ENCODE results near the gene KIAA0586. TPM values are rescaled to one million over a fixed set of nuclear protein-coding genes. Genes with fewer than 3 reads are reported as not detected.

The KIAA0586 gene
- total and polyA plus RNA-seq, 5 donors from 2014 or later, result 16.8 to 34.3 (median 28.0) TPM

DNA sequence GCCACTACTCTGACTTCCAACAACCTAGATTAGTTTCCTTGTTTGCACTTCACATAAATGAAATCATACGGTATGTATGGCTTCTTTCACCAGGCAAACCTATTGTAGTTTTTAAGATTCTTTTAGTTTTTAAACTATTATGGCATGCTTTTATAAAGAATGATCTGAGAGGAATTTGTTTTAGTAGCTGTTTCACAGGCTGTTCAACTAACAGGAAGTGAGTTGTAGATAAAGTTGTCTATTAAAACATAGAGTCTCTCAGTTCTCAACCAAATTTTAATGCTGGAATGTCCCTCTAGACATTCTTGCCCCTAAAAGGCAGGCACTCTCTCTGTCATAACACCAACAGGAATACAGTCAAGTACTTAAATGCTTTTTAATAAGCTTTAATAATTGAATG lies 107.5 kb downstream of the KIAA0586 start:
- no peaks in the 10 kb centered on the region for H3K9me3 ChIP-seq (ENCODE audit: control insufficient read depth in 2 of 2, low read length in 2 of 2)
- DNase-seq, result no peak
- Mint-ChIP-seq H3K36me3 (peaks cover 8% of the 10 kb centered on the region), H3K4me3 (no peak overlapping the region), H3K4me1 (peaks cover 0 to 5% (median 0%) of the 10 kb centered on the region in 4 donors), H3K9me3 (peaks cover 0 to 3% (median 2%) of the 10 kb centered on the region in 7 donors), H3K27ac (no peak overlapping the region), H3K27me3 (no peaks in the 10 kb centered on the region)
- no peaks in the 10 kb centered on the region for H3K36me3 ChIP-seq (ENCODE audit: control insufficient read depth, insufficient read depth, low read length)
- no peak overlapping the region for H3K27ac ChIP-seq (ENCODE audit: insufficient read depth, low read length, poor library complexity, severe bottlenecking)
- H3K4me1 ChIP-seq (ENCODE audit: control insufficient read depth, insufficient read depth, low read length, poor library complexity, severe bottlenecking), result no peaks in the 10 kb centered on the region
- ATAC-seq (ENCODE audit: low read depth in 2 of 2), result no peak
- H3K4me3 ChIP-seq (ENCODE audit: low read depth, low read length), result no peak overlapping the region
- no peaks in the 10 kb centered on the region for H3K27me3 ChIP-seq (ENCODE audit: control insufficient read depth, insufficient read depth, low read length)

DNA sequence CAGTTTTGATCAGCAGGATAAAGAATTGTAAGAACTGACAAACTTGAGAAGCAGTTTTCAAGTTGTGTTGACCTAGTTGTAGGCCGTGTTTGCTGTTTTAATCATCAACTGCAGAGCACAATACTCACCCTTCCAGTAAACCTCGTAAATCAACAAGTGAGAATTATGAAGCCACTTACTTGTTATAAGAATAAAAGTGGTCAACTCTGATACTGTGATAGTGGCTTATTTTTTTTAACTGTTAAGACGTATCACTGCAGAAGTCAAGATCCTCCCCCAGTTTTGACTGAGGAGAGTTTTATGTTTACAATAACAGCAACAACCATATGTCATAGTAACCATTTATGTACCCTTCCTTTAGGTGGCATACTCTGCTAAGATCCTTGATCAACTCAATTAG lies 109.5 kb downstream of the KIAA0586 start:
- DNase-seq, result no peak
- no peaks in the 10 kb centered on the region for H3K36me3 ChIP-seq (ENCODE audit: control insufficient read depth, insufficient read depth, low read length)
- H3K27ac ChIP-seq (ENCODE audit: insufficient read depth, low read length, poor library complexity, severe bottlenecking), result no peak overlapping the region
- peaks cover 0 to 3% (median 0%) of the 10 kb centered on the region in 7 donors for H3K9me3 Mint-ChIP-seq
- peaks cover 14% of the 10 kb centered on the region for H3K36me3 Mint-ChIP-seq
- ATAC-seq (ENCODE audit: low read depth in 2 of 2), result no peak
- H3K4me1 Mint-ChIP-seq, result peaks cover 0 to 6% (median 0%) of the 10 kb centered on the region in 4 donors
- no peaks in the 10 kb centered on the region for H3K9me3 ChIP-seq (ENCODE audit: control insufficient read depth in 2 of 2, low read length in 2 of 2)
- no peak overlapping the region for H3K4me3 Mint-ChIP-seq
- H3K27me3 Mint-ChIP-seq, result no peaks in the 10 kb centered on the region
- no peaks in the 10 kb centered on the region for H3K4me1 ChIP-seq (ENCODE audit: control insufficient read depth, insufficient read depth, low read length, poor library complexity, severe bottlenecking)
- H3K27me3 ChIP-seq (ENCODE audit: control insufficient read depth, insufficient read depth, low read length), result no peaks in the 10 kb centered on the region
- no peak overlapping the region for H3K4me3 ChIP-seq (ENCODE audit: low read depth, low read length)
- H3K27ac Mint-ChIP-seq, result no peak overlapping the region

DNA sequence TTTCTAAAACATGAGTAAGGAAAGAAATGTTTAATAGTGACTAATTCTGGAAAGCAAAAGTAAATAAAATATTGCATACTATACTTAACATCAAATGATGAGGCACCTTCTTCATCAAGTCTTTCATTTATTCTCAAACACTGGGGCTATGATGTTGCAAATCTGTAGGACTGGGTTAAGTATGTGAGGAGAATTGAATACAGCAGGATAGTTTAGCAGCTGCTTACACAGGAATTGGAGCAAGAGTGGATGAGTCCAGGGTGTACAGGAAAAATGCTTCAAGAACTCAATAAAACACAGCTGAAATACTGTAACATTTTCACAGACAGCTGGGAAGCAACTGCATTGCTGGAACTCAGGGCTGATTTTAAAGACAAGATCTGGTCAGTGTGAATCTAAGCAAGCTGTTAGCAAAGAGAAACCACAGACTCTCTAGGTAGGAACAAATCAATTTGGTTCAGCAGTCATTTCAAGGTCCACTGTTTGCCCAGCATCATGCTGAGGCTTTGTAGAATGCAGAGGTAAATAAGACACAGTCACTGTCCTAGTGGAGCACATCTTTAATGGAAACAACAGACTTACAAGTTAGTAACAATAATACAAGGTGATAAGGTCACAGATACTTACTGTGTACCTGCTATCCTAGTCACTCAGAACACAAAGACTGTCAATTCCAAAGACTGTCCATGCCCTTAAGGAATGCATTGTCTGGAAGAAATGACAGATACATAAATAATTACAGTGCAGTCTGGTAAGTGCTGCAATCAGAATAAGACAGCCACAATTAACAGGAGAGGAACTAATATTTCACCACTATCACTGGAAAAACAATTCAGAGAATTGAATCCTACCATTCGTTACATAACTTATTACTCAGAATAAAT lies 113.5 kb downstream of the KIAA0586 start:
- H3K9me3 Mint-ChIP-seq, result peaks cover 0 to 10% (median 2%) of the 10 kb centered on the region in 7 donors
- Histone ChIP-seq H3K9me3 (ENCODE audit: control insufficient read depth in 2 of 2, low read length in 2 of 2) (no peaks in the 10 kb centered on the region), H3K27ac (ENCODE audit: insufficient read depth, low read length, poor library complexity, severe bottlenecking) (no peak overlapping the region), H3K36me3 (ENCODE audit: control insufficient read depth, insufficient read depth, low read length) (peaks cover 5% of the 10 kb centered on the region), H3K4me3 (ENCODE audit: low read depth, low read length) (no peak overlapping the region), H3K27me3 (ENCODE audit: control insufficient read depth, insufficient read depth, low read length) (no peaks in the 10 kb centered on the region), H3K4me1 (ENCODE audit: control insufficient read depth, insufficient read depth, low read length, poor library complexity, severe bottlenecking) (no peaks in the 10 kb centered on the region)
- no peaks in the 10 kb centered on the region for H3K27me3 Mint-ChIP-seq
- no peak overlapping the region for H3K27ac Mint-ChIP-seq
- peaks cover 38% of the 10 kb centered on the region for H3K36me3 Mint-ChIP-seq
- ATAC-seq (ENCODE audit: low read depth in 2 of 2) (no peak), DNase-seq (no peak)
- peaks cover 0 to 4% (median 0%) of the 10 kb centered on the region in 4 donors for H3K4me1 Mint-ChIP-seq
- H3K4me3 Mint-ChIP-seq, result no peak overlapping the region

DNA sequence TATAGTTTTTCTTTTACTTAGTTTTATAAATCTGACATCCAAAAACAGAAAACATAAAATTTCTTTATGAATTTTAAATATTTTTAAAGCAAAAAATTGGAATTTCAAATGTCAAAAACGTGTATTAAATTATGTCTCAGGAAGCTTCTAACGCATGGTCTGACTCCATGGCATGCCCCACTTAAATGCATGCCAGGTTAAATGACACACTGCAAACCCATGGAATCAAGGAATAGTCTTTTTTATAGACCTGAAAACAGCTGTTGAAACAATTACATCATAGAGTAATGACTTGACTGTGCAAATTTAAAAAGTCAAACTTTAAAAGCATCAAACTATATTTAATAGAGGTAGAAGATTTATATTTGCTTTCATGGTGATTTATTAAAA lies 114.1 kb downstream of the KIAA0586 start:
- H3K36me3 ChIP-seq (ENCODE audit: control insufficient read depth, insufficient read depth, low read length), result peaks cover 5% of the 10 kb centered on the region
- no peak overlapping the region for H3K27ac ChIP-seq (ENCODE audit: insufficient read depth, low read length, poor library complexity, severe bottlenecking)
- Mint-ChIP-seq H3K4me3 (no peak overlapping the region), H3K27me3 (no peaks in the 10 kb centered on the region), H3K36me3 (peaks cover 38% of the 10 kb centered on the region), H3K9me3 (peaks cover 0 to 10% (median 1%) of the 10 kb centered on the region in 7 donors), H3K4me1 (peaks cover 0 to 4% (median 0%) of the 10 kb centered on the region in 4 donors), H3K27ac (no peak overlapping the region)
- no peaks in the 10 kb centered on the region for H3K9me3 ChIP-seq (ENCODE audit: control insufficient read depth in 2 of 2, low read length in 2 of 2)
- H3K27me3 ChIP-seq (ENCODE audit: control insufficient read depth, insufficient read depth, low read length), result no peaks in the 10 kb centered on the region
- no peaks in the 10 kb centered on the region for H3K4me1 ChIP-seq (ENCODE audit: control insufficient read depth, insufficient read depth, low read length, poor library complexity, severe bottlenecking)
- ATAC-seq (ENCODE audit: low read depth in 2 of 2), result no peak
- no peak for DNase-seq
- no peak overlapping the region for H3K4me3 ChIP-seq (ENCODE audit: low read depth, low read length)

DNA sequence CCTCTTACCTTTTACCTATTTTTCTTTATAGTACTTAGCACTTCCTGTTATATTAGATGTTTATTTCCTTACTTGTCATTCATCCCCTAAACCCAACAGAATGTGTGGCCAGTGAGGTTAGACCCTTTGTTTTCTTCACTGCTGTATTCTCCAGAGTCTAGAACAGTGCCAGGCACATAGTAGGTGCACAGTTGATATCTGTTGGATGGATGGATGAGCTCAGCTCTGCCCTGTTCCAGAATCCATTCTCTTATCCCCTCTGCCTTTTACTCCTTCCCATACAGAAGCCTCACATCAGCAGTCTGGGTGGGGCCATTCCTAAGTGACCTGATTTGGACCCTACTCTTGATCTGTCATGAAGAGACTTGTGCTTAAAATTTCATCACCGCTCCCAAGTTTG lies 115.7 kb downstream of the KIAA0586 start:
- Mint-ChIP-seq H3K9me3 (peaks cover 0 to 10% (median 1%) of the 10 kb centered on the region in 7 donors), H3K4me3 (no peak overlapping the region), H3K36me3 (peaks cover 36% of the 10 kb centered on the region), H3K27ac (peak overlapping the region in 1 of 3 donors; percentile 14), H3K4me1 (peaks cover 0 to 4% (median 0%) of the 10 kb centered on the region in 4 donors), H3K27me3 (no peaks in the 10 kb centered on the region)
- Histone ChIP-seq H3K4me1 (ENCODE audit: control insufficient read depth, insufficient read depth, low read length, poor library complexity, severe bottlenecking) (no peaks in the 10 kb centered on the region), H3K9me3 (ENCODE audit: control insufficient read depth in 2 of 2, low read length in 2 of 2) (no peaks in the 10 kb centered on the region), H3K4me3 (ENCODE audit: low read depth, low read length) (no peak overlapping the region), H3K27ac (ENCODE audit: insufficient read depth, low read length, poor library complexity, severe bottlenecking) (no peak overlapping the region), H3K36me3 (ENCODE audit: control insufficient read depth, insufficient read depth, low read length) (peaks cover 5% of the 10 kb centered on the region), H3K27me3 (ENCODE audit: control insufficient read depth, insufficient read depth, low read length) (no peaks in the 10 kb centered on the region)
- DNase-seq (no peak), ATAC-seq (ENCODE audit: low read depth in 2 of 2) (no peak)

GRCh38 chr14:58547649-58548048 lies 120.1 kb downstream of the KIAA0586 start:
- peaks cover 26% of the 10 kb centered on the region for H3K36me3 Mint-ChIP-seq
- Histone ChIP-seq H3K27me3 (ENCODE audit: control insufficient read depth, insufficient read depth, low read length) (no peaks in the 10 kb centered on the region), H3K4me3 (ENCODE audit: low read depth, low read length) (no peak overlapping the region), H3K4me1 (ENCODE audit: control insufficient read depth, insufficient read depth, low read length, poor library complexity, severe bottlenecking) (no peaks in the 10 kb centered on the region), H3K27ac (ENCODE audit: insufficient read depth, low read length, poor library complexity, severe bottlenecking) (no peak overlapping the region), H3K9me3 (ENCODE audit: control insufficient read depth in 2 of 2, low read length in 2 of 2) (no peaks in the 10 kb centered on the region), H3K36me3 (ENCODE audit: control insufficient read depth, insufficient read depth, low read length) (peaks cover 5% of the 10 kb centered on the region)
- H3K27me3 Mint-ChIP-seq, result no peaks in the 10 kb centered on the region
- no peak overlapping the region for H3K4me3 Mint-ChIP-seq
- H3K9me3 Mint-ChIP-seq, result peaks cover 0 to 10% (median 1%) of the 10 kb centered on the region in 7 donors
- no peak for DNase-seq
- no peak for ATAC-seq (ENCODE audit: low read depth in 2 of 2)
- no peaks in the 10 kb centered on the region for H3K4me1 Mint-ChIP-seq
- H3K27ac Mint-ChIP-seq, result no peak overlapping the region

DNA sequence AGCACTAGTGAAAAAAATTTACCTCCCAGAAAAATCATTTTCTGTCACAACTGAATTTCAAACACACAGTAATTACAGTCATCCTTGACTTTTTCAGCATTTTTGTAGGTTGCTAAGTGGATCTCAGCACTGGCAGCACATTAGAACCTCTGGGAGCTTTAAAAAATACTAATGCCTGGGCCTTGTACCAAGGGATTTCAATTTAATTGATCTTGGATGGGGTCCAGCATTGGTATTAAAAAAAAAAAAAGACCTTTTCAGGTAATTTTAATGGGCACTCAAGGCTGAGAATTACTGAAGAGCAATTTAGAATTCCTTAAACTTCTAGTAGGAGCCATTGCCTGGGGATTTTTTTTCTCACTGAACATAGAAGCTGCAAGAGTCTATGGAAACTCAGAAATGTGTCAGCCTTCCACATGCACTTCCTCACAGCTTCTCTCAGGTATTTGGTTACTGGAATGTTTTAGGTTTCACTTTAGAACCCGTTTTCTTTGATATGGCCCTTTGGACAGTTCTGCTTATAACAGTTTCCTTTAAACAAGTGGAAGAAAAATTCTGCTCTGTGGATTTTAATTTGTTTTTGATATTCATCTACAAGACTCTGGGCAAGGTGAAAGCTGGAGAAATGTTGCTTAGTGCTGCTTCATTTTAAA lies 121.7 kb downstream of the KIAA0586 start:
- Histone ChIP-seq H3K27ac (ENCODE audit: insufficient read depth, low read length, poor library complexity, severe bottlenecking) (no peak overlapping the region), H3K4me3 (ENCODE audit: low read depth, low read length) (no peak overlapping the region), H3K27me3 (ENCODE audit: control insufficient read depth, insufficient read depth, low read length) (no peaks in the 10 kb centered on the region), H3K4me1 (ENCODE audit: control insufficient read depth, insufficient read depth, low read length, poor library complexity, severe bottlenecking) (no peaks in the 10 kb centered on the region), H3K36me3 (ENCODE audit: control insufficient read depth, insufficient read depth, low read length) (no peaks in the 10 kb centered on the region), H3K9me3 (ENCODE audit: control insufficient read depth in 2 of 2, low read length in 2 of 2) (no peaks in the 10 kb centered on the region)
- no peak overlapping the region for H3K27ac Mint-ChIP-seq
- DNase-seq (no peak), ATAC-seq (ENCODE audit: low read depth in 2 of 2) (no peak)
- H3K36me3 Mint-ChIP-seq, result peaks cover 14% of the 10 kb centered on the region
- H3K4me1 Mint-ChIP-seq, result no peaks in the 10 kb centered on the region
- H3K27me3 Mint-ChIP-seq, result no peaks in the 10 kb centered on the region
- H3K4me3 Mint-ChIP-seq, result no peak overlapping the region
- H3K9me3 Mint-ChIP-seq, result no peaks in the 10 kb centered on the region
